Measurements from ENCODE around the gene ASCC3. TPM values are rescaled to one million over a fixed set of nuclear protein-coding genes. Genes with fewer than 3 reads are reported as not detected.
A peak's percentile ranks its signal among the peaks of the same experiment; 100 is the strongest.
"Not testable (repeated sequence)": the region's sequence is repeated elsewhere in the genome, so short reads cannot be mapped to it uniquely, and the experiment has no call there.

The ASCC3 gene
- total RNA-seq, 1 experiment from 2014 or later: 61.8 TPM

DNA sequence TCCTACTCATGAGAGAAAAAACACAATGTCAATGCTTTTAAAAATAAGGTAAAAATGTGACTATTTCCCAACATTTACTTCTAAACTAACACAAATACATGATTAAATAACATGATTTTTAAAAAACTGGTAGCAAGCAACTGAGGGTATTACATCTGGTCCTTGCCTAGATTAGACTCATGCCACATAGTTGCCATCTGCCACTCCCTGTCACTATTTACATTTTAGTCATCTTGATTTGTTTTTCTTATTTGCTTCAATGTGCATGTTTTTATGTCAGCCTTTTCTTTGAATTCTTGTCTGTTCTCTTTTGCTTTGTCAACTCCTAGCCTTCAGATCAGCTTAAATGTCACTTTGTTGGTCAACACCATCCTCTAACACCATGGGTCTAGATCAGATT lies 209.4 kb downstream of the ASCC3 start:
- DNase-seq (ENCODE audit: low read depth in 1 of 2, low spot score in 2 of 2): no peak
- Histone ChIP-seq H3K27ac (no peak overlapping the region), H3K36me3 (no peaks in the 10 kb centered on the region), H3K4me1 (replicated peaks) (no peaks in the 10 kb centered on the region), H3K27me3 (replicated peaks) (no peaks in the 10 kb centered on the region), H3K9me3 (replicated peaks) (no peaks in the 10 kb centered on the region), H3K4me3 (no peak overlapping the region)

DNA sequence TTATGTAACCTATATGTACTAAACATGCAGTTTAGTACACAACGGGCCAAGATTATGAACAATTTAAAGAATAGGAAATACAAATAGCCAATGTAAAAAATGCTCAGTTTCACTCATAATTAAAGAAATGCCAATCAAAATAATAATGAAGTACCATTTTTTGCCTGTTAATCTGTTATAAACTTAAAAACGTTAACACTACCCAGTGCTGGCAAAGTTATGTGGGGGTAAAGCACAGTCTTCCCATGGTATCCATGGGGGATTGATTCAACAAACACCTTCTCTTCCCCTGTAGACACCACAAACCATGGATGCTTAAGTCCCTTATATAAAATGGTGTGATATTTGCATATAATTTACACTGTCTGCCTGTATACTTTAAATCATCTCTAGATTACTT lies 211.1 kb downstream of the ASCC3 start:
- no peak overlapping the region for H3K27ac ChIP-seq
- no peaks in the 10 kb centered on the region for H3K36me3 ChIP-seq
- no peaks in the 10 kb centered on the region for H3K27me3 ChIP-seq (replicated peaks)
- no peaks in the 10 kb centered on the region for H3K9me3 ChIP-seq (replicated peaks)
- DNase-seq (ENCODE audit: low read depth in 1 of 2, low spot score in 2 of 2): no peak
- no peak overlapping the region for H3K4me3 ChIP-seq
- H3K4me1 ChIP-seq (replicated peaks): no peaks in the 10 kb centered on the region

DNA sequence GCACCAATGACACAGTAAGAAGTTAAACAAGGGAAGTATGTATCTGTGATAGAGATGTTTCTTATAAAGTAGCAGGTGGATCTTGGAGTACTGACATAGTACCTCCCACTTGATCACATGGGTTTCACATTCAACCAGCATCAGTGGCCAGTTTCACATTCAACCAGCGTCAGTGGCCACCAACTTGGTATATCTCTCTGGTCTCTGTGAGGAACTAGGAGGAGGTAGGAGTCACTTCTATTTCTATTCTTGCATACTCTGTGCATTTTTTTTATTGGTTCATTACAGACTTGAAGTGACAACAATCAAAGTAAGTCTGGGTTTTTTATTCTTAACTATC lies 216.1 kb downstream of the ASCC3 start:
- Histone ChIP-seq H3K4me1 (replicated peaks) (peaks cover 11% of the 10 kb centered on the region), H3K36me3 (0 out of 2 replicates have a peak, but pooled peaks cover 4% of the 10 kb centered on the region), H3K27ac (no peak overlapping the region), H3K27me3 (replicated peaks) (no peaks in the 10 kb centered on the region), H3K9me3 (replicated peaks) (no peaks in the 10 kb centered on the region), H3K4me3 (no peak overlapping the region)
- DNase-seq (ENCODE audit: low read depth in 1 of 2, low spot score in 2 of 2): no peak

DNA sequence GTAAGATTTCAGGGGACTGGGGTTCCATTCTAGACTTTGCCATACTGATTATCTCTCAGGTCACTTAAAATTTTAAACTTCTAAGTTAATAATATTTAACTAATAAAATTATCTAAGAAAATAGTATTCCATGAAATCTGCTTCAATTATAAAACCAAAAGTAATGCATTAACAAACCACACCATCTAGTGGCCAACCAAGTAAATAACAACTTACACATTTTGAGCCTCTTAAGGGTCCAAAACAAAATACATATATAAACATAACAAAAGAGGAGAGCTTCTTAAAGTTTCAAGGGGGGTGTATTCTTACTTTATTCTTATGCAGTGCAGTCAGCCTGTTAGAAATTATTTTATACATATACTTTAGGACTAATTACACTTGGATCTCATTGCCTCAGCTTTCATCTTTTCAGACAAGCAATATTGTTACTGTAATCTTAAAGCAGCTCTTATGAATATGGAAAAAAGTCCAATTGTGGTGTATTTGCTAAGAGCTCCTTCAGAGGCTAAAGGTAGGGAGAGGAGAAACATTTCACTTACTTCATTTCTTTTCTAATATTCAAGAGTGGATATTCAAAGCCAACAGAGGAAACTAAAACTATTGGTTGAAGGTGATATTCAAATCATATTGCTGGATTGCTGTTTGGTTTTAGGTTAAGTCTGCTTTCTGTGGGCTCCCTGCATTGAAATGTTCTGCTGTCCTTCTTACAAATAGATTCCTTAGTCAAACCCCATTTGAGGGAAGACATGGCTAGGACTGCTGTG lies 216.7 kb downstream of the ASCC3 start:
- DNase-seq (ENCODE audit: low read depth in 1 of 2, low spot score in 2 of 2): peak in 1 of 2 experiments; percentile 9
- no peak overlapping the region for H3K27ac ChIP-seq

DNA sequence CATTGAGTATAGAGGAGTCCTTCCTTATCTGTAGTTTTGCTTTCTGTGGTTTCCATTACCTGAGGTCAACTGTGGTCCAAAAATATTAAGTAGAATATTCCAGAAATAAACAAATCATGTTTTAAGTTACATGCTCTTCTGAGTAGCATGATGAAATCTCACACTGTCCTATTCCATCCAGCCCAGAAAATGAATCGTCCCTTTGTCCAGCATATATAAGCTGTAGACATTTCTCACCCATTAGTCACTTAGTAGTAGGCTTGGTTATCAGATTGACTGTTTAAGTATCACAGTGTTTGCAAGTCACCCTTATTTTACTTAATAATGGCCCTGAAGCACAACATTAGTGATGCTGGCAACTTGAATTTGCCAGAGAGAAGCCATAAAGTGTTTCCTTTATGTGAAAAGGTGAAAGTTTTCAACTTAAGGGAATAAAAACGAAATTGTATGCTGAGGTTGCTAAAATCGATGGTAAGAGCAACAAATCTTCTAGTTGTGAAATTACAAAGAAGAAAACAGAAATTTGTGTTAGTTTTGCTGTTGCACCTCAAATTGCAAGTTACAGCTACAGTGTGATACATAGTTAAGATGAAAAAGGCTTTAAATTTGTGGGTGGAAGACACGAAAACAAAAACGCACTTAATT lies 217.8 kb downstream of the ASCC3 start:
- H3K36me3 ChIP-seq: 0 out of 2 replicates have a peak, but pooled peaks cover 4% of the 10 kb centered on the region
- H3K4me3 ChIP-seq: no peak overlapping the region
- H3K27me3 ChIP-seq (replicated peaks): no peaks in the 10 kb centered on the region
- no peaks in the 10 kb centered on the region for H3K9me3 ChIP-seq (replicated peaks)
- peaks cover 11% of the 10 kb centered on the region for H3K4me1 ChIP-seq (replicated peaks)
- H3K27ac ChIP-seq: peak overlapping the region; percentile 34; the same call in 1 of the 2 replicates
- peak in 1 of 2 experiments; percentile 31 for DNase-seq (ENCODE audit: low read depth in 1 of 2, low spot score in 2 of 2)

More for the DNA sequence above, 216.7 kb downstream of the ASCC3 start:
- Histone ChIP-seq H3K4me3 (no peak overlapping the region), H3K36me3 (0 out of 2 replicates have a peak, but pooled peaks cover 4% of the 10 kb centered on the region), H3K9me3 (replicated peaks) (no peaks in the 10 kb centered on the region), H3K27me3 (replicated peaks) (no peaks in the 10 kb centered on the region), H3K4me1 (replicated peaks) (peaks cover 11% of the 10 kb centered on the region)

DNA sequence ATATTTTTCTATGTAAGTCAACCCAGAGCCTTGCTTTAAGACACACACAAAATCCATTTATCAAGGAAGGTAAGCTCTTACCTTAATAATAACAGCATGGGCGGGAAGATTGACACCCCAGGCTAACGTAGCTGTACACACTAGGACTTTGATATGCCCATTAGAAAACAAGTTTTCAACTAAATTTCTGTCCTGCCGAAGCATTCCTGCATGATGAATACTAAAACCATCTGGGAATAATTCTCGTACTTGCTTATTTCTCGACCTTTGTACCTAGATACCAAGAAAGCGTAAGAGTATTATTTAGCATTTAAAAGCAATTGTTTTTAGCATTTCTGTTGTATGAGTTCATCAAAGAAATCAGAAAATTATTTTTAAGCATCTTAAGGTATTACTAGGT lies 218.9 kb downstream of the ASCC3 start:
- no peaks in the 10 kb centered on the region for H3K9me3 ChIP-seq (replicated peaks)
- 0 out of 2 replicates have a peak, but pooled peaks cover 4% of the 10 kb centered on the region for H3K36me3 ChIP-seq
- no peak overlapping the region for H3K4me3 ChIP-seq
- H3K4me1 ChIP-seq (replicated peaks): peaks cover 11% of the 10 kb centered on the region
- no peaks in the 10 kb centered on the region for H3K27me3 ChIP-seq (replicated peaks)
- DNase-seq (ENCODE audit: low read depth in 1 of 2, low spot score in 2 of 2): no peak
- no peak overlapping the region for H3K27ac ChIP-seq

DNA sequence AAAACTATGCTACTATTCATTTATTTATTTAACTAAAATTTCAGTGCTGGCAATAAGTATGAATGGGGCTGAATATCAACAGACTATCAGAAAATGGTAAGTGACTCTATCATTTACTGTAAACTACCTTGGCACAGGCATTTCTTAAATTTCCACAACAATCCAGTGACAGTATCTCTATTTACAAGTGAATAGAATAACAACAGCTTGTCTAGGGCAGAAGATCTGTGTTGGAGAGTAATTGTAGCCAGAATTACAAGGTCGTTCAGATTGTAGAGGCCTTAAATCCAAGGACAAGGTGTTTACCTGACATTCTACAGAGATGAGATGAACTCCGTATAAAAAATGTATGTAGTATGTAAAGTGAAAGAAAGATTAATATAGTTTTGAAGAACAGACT lies 222.6 kb downstream of the ASCC3 start:
- no peaks in the 10 kb centered on the region for H3K27me3 ChIP-seq (replicated peaks)
- no peaks in the 10 kb centered on the region for H3K9me3 ChIP-seq (replicated peaks)
- no peak overlapping the region for H3K27ac ChIP-seq
- peaks cover 8% of the 10 kb centered on the region for H3K4me1 ChIP-seq (replicated peaks)
- no peak for DNase-seq (ENCODE audit: low read depth in 1 of 2, low spot score in 2 of 2)
- H3K36me3 ChIP-seq: peaks cover 4% of the 10 kb centered on the region; the same call in 1 of the 2 replicates
- H3K4me3 ChIP-seq: no peak overlapping the region

DNA sequence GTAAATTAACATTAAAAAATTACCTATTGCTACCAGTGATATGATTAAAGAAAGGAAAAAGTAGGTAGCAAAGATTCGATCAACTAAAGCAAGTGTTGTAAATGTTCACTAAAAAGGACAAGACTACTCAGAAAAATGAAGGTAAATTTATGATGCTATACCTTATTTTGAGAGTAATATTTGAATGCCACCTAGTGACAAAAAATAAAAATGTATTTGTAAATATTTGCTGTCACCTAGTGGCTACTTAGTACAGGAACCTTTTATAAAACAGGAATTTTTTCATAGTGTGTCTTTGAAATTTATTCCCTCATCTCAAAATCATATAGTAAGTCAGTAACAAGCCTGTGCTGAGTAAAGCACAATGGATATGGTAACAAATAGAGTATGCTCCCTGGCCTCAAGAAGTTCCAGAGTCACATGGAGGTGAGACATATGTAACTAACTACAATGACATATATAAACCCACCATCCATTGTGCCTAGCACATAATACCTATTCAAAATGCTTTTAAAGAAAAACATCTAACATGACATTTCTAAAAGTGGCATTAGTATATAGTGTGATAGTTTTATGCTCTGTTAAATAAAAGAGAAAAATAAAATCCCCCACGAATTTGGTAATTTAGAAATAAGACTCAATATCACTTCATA lies 223.3 kb downstream of the ASCC3 start:
- Histone ChIP-seq H3K36me3 (peaks cover 4% of the 10 kb centered on the region; the same call in 1 of the 2 replicates), H3K27me3 (replicated peaks) (no peaks in the 10 kb centered on the region), H3K27ac (no peak overlapping the region), H3K9me3 (replicated peaks) (no peaks in the 10 kb centered on the region), H3K4me3 (no peak overlapping the region), H3K4me1 (replicated peaks) (peaks cover 2% of the 10 kb centered on the region)
- DNase-seq (ENCODE audit: low read depth in 1 of 2, low spot score in 2 of 2): peak in 1 of 2 experiments; percentile 10

DNA sequence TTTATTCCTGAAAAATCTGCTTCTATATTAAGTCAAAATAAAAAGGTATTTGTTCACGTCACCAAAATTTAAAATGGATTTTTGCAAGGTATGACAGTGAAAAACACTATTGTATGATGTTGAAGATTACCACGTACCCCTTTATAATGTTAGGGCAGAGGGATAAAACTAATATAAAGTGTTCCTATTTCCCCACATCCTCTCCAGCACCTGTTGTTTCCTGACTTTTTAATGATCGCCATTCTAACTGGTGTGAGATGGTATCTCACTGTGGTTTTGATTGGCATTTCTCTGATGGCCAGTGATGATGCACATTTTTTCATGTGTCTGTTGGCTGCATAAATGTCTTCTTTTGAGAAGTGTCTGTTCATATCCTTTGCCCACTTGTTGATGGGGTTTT lies 240.0 kb downstream of the ASCC3 start:
- H3K36me3 ChIP-seq: peaks cover 29% of the 10 kb centered on the region
- H3K4me3 ChIP-seq; H3K27me3 ChIP-seq (replicated peaks); H3K4me1 ChIP-seq (replicated peaks); H3K27ac ChIP-seq; H3K9me3 ChIP-seq (replicated peaks); DNase-seq (ENCODE audit: low read depth in 1 of 2, low spot score in 2 of 2): not testable (repeated sequence)

DNA sequence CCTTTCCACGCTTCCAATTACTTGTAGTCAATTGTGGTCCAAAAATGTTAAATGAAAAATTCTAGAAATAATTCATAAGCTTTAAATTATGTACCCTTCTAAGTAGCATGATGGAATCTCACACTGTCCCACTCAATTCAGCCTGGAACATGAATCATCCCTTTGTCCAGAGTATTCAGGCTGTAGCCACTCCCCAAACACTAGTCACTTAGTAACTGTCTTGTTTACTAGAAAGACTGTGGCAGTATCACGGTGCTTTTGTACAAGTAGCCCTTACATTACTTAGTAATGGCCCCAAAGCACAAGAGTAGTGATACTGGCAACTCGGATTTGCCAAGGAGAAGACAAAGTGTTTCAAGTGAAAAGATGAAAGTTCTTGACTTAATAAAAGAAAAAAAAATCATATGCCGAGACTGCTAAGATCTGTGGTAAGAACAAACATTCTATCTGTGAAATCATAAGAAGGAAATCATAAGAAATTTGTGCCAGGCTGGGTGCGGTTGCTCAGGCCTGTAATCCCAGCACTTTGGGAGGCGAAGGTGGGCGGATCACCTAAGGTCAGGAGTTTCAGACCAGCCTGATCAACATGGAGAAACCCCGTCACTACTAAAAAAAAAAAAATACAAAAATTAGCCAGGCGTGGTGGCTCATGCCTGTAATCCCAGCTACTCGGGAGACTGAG lies 247.9 kb downstream of the ASCC3 start:
- peaks cover 7% of the 10 kb centered on the region; the same call in 1 of the 2 replicates for H3K4me1 ChIP-seq (replicated peaks)
- peaks cover 16% of the 10 kb centered on the region for H3K36me3 ChIP-seq
- H3K9me3 ChIP-seq (replicated peaks): no peaks in the 10 kb centered on the region
- peak; percentile 52 to 63 for DNase-seq (ENCODE audit: low read depth in 1 of 2, low spot score in 2 of 2)
- H3K4me3 ChIP-seq: no peak overlapping the region
- H3K27me3 ChIP-seq (replicated peaks): no peaks in the 10 kb centered on the region
- peak overlapping the region; percentile 72 for H3K27ac ChIP-seq

DNA sequence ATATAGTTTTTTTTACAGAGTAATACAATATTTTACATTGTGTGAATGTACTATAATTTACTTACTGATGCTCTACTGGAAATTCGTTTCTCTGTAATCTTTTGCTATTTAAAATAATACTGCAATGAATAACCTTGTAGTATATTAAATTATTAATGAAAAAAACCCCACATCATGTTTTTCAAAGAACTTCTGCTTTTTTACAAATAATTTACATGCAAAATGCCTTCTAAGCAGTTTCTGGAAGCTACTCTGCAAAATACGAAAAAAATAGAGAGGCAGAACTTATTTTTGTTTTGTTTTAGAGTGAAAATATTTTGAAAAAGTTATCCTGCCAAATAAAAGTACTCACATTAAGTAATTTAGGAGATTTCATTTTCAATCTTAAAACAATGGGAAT lies 250.6 kb downstream of the ASCC3 start:
- H3K4me1 ChIP-seq (replicated peaks): peaks cover 7% of the 10 kb centered on the region; the same call in 1 of the 2 replicates
- DNase-seq (ENCODE audit: low read depth in 1 of 2, low spot score in 2 of 2): no peak
- H3K27me3 ChIP-seq (replicated peaks): no peaks in the 10 kb centered on the region
- no peak overlapping the region for H3K4me3 ChIP-seq
- H3K36me3 ChIP-seq: peaks cover 11% of the 10 kb centered on the region
- H3K27ac ChIP-seq: no peak overlapping the region
- H3K9me3 ChIP-seq (replicated peaks): no peaks in the 10 kb centered on the region

DNA sequence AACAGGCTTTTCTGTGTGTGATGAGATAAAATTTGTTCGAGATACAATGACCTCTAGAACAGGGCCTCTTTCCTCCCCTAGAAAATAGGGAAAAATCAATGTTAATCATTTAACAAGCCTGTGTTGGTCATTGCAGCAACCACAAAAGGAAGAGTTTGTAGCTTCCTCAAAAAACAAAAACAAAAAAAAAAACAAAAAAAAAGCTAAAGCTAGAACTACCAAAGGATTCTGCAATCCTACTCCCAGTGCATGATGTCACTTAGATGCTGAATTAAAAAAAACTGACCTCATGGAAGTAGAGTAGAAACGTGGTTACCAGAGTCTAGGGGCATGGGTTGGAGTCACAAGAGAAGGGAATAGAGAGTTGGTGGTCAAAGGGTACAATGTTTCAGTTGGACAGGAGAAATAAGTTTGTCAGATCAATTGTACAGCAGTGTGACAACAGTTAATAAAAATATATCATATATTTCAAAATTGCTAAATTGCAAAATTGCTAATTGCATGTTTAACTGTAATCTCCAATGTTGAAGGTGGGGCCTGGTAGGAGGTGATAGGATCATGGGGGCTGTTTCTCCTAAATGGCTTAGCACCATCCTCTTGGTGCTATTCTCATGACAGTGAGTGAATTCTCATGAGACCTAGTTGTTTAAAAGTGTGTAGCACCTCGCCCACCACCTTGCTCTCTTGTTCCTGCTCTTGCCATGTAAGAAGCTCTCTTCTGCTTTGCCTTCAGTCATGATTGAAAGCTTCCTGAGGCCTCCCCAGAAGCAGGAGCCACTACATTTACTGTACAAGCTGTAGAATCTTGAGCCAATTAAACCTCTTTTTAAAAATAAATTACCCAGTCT lies 253.0 kb downstream of the ASCC3 start:
- H3K4me3 ChIP-seq: no peak overlapping the region
- no peaks in the 10 kb centered on the region for H3K27me3 ChIP-seq (replicated peaks)
- H3K4me1 ChIP-seq (replicated peaks): peaks cover 3% of the 10 kb centered on the region; the same call in 1 of the 2 replicates
- no peak for DNase-seq (ENCODE audit: low read depth in 1 of 2, low spot score in 2 of 2)
- peaks cover 11% of the 10 kb centered on the region for H3K36me3 ChIP-seq
- H3K9me3 ChIP-seq (replicated peaks): no peaks in the 10 kb centered on the region
- no peak overlapping the region for H3K27ac ChIP-seq

DNA sequence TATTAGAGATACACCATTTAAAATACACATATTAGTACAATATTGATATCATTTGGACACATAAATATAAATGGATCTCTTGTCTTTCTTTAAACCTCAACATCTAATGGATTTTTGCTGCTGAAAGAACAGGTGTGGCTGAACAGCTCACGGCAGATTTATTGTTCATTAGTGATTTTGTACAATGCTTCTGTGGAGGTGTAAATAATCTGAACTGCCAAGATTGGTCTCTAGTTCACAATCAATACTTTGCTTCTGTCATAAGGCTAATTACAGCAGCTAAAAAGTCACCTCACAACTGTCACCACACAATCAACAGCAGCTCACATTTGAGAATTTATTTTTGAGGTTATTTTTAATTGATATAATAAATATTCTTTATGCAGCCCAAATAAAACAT lies 254.4 kb downstream of the ASCC3 start:
- H3K4me3 ChIP-seq: no peak overlapping the region
- H3K4me1 ChIP-seq (replicated peaks): no peaks in the 10 kb centered on the region
- H3K27me3 ChIP-seq (replicated peaks): no peaks in the 10 kb centered on the region
- H3K27ac ChIP-seq: no peak overlapping the region
- peaks cover 15% of the 10 kb centered on the region for H3K36me3 ChIP-seq
- DNase-seq (ENCODE audit: low read depth in 1 of 2, low spot score in 2 of 2): no peak
- no peaks in the 10 kb centered on the region for H3K9me3 ChIP-seq (replicated peaks)
